NCI-H345 treated with DMSO at 0.1 percent for 48 hours (cell line): ENCODE results near the gene CTDSPL.

Experiments used
- DNase-seq: peaks from one replicate; lab custom pipeline; 2025; ENCODE audit not compliant: unreplicated experiment; lab: John Stamatoyannopoulos, UW

CTDSPL gene

GRCh38 chr3:37912052-37912733, 50.5 kb downstream of the CTDSPL start:
- no peak for DNase-seq

- DNase-seq: no peak
Measured at GRCh38 chr3:37913522-37913921, 51.8 kb downstream of the CTDSPL start.

- no peak for DNase-seq
Measured at GRCh38 chr3:37916685-37917084, 55.0 kb downstream of the CTDSPL start.

GRCh38 chr3:37918627-37919026, 56.9 kb downstream of the CTDSPL start:
- no peak for DNase-seq

GRCh38 chr3:37920156-37920699, 58.5 kb downstream of the CTDSPL start:
- DNase-seq: no peak

GRCh38 chr3:37921025-37921424, 59.3 kb downstream of the CTDSPL start:
- DNase-seq: no peak

- DNase-seq: no peak
Measured at GRCh38 chr3:37922721-37923568, 61.3 kb downstream of the CTDSPL start.

GRCh38 chr3:37923569-37924040, 61.9 kb downstream of the CTDSPL start:
- DNase-seq: no peak

GRCh38 chr3:37924453-37924852, 62.8 kb downstream of the CTDSPL start:
- DNase-seq: no peak

GRCh38 chr3:37925157-37925556, 63.5 kb downstream of the CTDSPL start:
- no peak for DNase-seq

- no peak for DNase-seq
Measured at GRCh38 chr3:37926611-37927010, 64.9 kb downstream of the CTDSPL start.

GRCh38 chr3:37930495-37930894, 68.8 kb downstream of the CTDSPL start:
- DNase-seq: no peak

GRCh38 chr3:37932505-37932904, 70.8 kb downstream of the CTDSPL start:
- no peak for DNase-seq

- DNase-seq: no peak
Measured at GRCh38 chr3:37934631-37935289, 73.1 kb downstream of the CTDSPL start.

GRCh38 chr3:37935290-37935668, 73.6 kb downstream of the CTDSPL start:
- DNase-seq: no peak

- DNase-seq: no peak
Measured at GRCh38 chr3:37935756-37936666, 74.3 kb downstream of the CTDSPL start.

- DNase-seq: no peak
Measured at GRCh38 chr3:37937156-37937555, 75.5 kb downstream of the CTDSPL start.

GRCh38 chr3:37938011-37938410, 76.3 kb downstream of the CTDSPL start:
- no peak for DNase-seq

- no peak for DNase-seq
Measured at GRCh38 chr3:37940242-37940908, 78.7 kb downstream of the CTDSPL start.
